Measurements from ENCODE around the gene SAT1.
A peak's percentile ranks its signal among the peaks of the same experiment; 100 is the strongest.

Gene SAT1

GRCh38 chrX:23776363-23776762, 6.6 kb upstream of the SAT1 start:
- no peak for DNase-seq (ENCODE audit: low spot score)

GRCh38 chrX:23779025-23779424, 3.9 kb upstream of the SAT1 start:
- no peak for DNase-seq (ENCODE audit: low spot score)

DNA sequence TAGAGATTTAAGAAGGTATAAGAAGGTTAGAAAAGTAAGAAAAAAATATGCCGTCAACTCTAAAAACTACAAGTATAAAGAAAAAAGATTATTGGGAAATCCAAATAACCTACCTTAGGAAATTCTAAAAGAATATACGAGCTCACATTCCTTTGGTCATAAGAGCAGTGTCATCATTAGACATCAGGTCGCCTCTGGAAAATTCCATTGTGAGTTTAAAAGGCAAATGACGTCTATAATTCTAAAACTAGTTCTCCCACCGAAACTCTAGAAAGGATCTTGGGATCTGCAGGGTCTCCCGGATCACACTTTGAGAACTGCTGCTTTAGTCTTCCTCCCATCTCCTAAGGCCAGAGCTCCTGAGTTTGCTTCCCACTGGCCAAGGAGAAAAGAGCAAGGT, 518 bp upstream of the SAT1 start:
- DNase-seq (ENCODE audit: low spot score): peak; percentile 42

- no peak for DNase-seq (ENCODE audit: low spot score)
Observed at GRCh38 chrX:23783589-23784469, 856 bp downstream of the SAT1 start.

- DNase-seq (ENCODE audit: low spot score): no peak
Observed at GRCh38 chrX:23784470-23785331, 1.7 kb downstream of the SAT1 start.

- DNase-seq (ENCODE audit: low spot score): no peak
Observed at GRCh38 chrX:23785580-23785979, 2.6 kb downstream of the SAT1 start.

DNA sequence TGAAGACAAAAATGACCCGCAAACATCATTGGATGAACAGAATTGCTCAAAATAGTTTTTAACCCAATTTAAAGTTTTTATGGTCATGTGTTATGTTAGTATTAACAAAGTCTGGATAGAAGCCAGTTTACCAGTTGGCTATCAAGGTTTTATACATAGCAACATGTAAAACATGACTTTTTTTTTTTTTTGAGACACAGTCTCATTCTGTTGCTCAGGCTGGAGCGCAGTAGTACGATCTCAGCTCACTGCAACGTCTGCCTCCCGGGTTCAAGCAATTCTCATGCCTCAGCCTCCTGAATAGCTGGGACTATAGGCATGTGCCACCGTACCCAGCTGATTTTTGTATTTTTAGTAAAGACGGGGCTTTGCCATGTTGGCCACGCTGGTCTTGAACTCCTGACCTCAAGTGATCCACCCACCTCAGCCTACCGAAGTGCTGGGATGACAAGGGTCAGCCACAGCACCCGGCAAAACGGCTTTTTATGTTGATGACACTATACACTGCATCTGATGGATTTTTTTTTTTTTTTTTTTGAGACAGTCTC, 3.4 kb downstream of the SAT1 start:
- no peak for DNase-seq (ENCODE audit: low spot score)

- DNase-seq (ENCODE audit: low spot score): no peak
Observed at GRCh38 chrX:23787745-23788118, 4.8 kb downstream of the SAT1 start.

DNA sequence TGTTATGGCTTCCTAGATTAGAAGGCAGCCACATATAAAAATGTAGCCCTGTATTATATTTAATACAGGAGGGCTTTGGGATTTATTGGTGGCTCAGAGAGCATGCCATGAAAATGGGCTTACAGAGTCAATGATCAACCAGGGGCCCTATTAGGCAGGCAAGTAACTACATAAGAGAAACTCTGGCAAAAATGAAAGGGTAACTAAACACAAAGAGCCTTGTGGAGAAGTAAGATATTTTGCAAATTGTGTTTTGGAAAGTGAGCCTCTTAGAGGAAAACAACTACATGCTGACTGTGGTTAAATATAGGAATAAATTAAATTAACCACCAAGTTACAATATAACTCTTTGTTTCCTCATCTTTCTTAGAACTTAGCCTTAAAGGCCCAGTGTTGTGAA, 5.5 kb downstream of the SAT1 start:
- DNase-seq (ENCODE audit: low spot score): peak; percentile 45

DNA sequence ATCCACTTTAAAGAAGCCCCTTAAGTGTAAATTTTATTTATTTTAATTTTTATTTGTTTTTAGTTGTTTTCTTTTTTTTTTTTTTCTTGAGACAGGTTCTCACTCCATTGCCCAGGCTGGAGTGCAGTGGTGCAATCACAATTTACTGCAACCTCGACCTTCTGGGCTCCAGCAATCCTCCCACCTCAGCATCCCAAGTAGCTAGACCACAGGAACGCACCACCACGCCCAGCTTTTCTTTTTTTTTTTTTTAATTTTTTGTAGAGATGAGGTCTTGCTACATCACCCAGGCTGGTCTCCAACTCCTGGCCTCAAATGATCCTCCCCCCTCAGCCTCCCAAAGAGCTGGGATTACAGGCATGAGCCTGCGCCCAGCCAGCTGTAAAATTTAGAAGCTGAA, 6.0 kb downstream of the SAT1 start:
- DNase-seq (ENCODE audit: low spot score): peak; percentile 54

GRCh38 chrX:23789386-23790154, 6.6 kb downstream of the SAT1 start:
- no peak for DNase-seq (ENCODE audit: low spot score)

- DNase-seq (ENCODE audit: low spot score): no peak
Observed at GRCh38 chrX:23790155-23790497, 7.2 kb downstream of the SAT1 start.

- no peak for DNase-seq (ENCODE audit: low spot score)
Observed at GRCh38 chrX:23792861-23793553, 10.0 kb downstream of the SAT1 start.

- DNase-seq (ENCODE audit: low spot score): no peak
Observed at GRCh38 chrX:23795221-23795620, 12.2 kb downstream of the SAT1 start.

DNA sequence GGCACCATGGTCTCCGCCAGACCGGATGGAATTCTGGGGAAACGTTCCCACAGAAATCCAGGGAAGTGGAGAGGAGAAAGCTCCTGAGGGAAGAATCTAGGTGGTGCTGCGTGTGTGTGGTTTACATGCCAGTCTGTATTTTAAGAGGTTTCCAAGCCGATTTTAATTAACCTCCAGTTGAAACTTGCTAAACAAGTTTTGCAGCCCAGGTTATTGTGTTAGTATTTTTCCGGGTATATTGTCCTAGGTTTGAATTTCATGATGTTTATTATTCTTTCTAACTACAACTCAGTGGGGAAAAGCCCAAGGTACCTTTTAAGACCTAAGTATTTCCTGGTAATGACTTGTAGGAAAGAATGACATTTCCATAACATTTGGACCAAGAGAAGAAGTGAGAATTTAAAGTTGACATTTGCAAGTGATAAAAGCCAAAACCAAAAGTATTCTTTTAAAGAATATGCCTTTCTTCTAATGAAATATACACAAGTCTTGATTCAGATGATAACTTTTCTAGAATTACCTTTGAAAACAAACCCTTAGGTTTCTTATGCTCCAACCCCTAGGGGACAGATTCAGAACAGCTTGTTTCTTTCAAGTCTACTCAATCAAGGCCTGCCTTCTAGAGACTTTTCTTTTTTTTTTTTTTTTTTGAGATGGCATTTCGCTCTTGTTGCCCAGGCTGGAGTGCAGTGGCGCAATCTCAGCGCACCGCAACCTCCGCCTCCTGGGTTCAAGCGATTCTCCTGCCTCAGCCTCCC, 14.6 kb downstream of the SAT1 start:
- no peak for DNase-seq (ENCODE audit: low spot score)

DNA sequence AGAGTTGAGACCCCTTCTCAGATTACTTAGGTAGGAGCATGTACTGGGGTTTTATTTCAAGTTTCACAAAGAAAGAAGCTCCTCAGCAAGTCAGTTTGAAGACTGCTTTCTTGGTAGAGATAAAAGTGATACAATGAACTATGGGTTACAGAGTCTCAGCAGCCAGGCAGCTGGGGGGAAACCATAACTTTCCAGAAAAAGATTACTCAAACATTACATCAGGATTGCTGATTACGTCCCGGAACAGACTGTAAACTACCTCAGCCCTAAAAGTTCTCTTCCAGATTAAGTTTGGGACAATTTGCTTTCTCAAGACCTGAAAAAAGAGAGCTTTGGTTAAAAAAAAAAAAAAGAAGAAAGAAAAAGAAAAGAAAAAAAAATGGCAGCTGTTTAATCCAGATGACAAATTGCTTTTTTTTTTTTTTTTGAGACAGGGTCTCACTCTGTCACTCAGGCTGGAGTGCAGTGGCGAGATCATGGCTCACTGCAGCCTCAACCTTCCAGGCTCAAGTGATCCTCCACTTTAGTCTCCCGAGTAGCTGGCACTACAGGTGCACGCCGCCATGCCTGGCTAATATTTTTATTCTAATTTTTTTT, 16.6 kb downstream of the SAT1 start:
- no peak for DNase-seq (ENCODE audit: low spot score)

DNA sequence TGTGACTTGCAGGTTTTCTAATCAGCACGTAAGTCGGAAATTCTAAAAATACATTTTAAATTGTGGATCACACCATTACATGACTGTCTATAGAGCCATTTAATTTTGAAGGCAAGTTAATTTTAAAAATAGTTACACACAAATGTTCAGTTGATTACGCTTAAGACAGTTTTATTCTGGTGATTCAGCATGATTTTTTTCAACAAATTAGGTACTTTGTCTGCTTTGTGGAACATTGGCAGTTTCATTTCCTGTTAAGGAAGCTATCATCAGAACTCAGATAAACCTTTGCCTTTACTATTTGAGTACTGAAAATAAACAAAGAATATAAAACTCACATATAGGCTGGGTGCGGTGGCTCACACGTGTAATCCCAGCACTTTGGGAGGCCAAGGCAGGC, 19.5 kb downstream of the SAT1 start:
- DNase-seq (ENCODE audit: low spot score): no peak

DNA sequence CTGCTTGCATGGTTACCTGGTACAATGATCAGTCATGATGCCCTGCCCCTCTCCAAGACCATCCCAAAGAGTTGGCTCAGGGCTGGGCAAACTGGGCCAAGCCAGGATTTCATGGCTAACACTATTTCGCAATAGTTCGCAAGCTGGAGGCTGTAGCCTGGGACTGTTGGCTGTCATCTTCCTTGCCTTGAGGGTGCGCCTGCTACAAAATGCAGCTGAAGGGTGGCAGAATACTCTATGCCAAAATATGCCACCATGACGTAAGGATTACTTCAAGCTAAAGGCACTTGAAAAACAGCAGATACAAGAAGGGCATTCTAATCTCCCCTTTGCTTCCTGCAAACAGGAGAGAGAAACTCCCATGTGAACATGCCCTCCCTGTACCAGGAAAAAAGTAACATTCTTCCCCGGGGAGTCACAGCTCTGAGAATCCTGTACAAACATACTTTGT, 21.0 kb downstream of the SAT1 start:
- no peak for DNase-seq (ENCODE audit: low spot score)

DNA sequence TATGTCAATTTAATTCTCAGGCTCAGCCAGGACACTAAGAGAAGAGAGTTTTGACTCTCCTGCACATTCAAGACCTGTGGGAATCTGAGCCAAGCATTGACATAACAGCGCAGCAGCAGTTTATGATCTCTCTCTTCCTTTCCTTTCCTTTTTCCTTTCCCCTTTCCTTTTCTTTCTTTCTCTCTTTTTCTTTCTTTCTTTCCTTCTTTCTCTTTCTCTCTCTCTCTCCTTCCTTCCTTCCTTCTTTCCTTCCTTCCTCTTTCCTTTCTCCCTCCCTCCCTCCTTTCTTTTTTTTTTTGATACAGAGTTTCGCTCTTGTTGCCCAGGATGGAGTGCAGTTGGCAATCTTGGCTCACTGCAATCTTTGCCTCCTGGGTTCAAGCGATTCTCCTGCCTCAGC, 21.6 kb downstream of the SAT1 start:
- no peak for DNase-seq (ENCODE audit: low spot score)

DNA sequence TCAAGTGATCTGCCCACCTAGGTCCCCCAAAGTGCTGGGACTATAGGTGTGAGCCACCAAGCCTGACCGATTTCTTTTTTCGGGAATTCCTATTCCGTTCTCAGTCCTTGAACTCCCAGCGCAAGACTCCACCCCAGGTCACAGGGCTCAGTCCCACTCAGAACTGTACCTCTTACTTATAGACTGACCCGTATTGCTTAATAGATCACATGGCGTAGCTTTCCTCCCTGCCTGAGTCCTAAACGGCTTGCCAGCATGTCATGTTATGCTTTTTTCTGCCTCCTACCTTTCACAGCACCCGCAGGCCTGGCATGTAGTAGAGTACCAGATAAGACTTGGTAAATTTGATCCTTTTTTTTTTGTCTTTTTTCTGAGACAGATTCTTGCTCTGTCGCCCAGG, 22.4 kb downstream of the SAT1 start:
- DNase-seq (ENCODE audit: low spot score): no peak

Measured in SW480 (cell line).